K562 (cell line): Measurements from ENCODE around the gene ERC2. TPM values are rescaled to one million over a fixed set of nuclear protein-coding genes. Genes with fewer than 3 reads are reported as not detected.

ENCODE experiments used
- ATAC-seq: fragments of 200-7000 bp; cut with Tn5 transposase; 3 replicates; pipeline ENCODE4 v1.9.1; 2020; ENCODE audit warnings: moderate library complexity
- BruUV-seq: library from RNA; stranded (reverse); fragments of 400-500 nt; replicated peaks from 2 replicates; lab custom pipeline; 2021; lab: Mats Ljungman, UMichigan
- CTCF ChIA-PET: fragments of 300-600 bp; formaldehyde crosslinking; extraction: SDS; loops from one replicate; lab custom pipeline; 2021; ENCODE audit warnings: low intra/inter-chr PET ratio; lab: Yijun Ruan, JAX
- POLR2A ChIA-PET: fragments of 300-600, 350-650 bp; sonication (Branson Sonifier 250); formaldehyde crosslinking; extraction: SDS; loops from one replicate; lab custom pipeline; 2021; ENCODE audit warnings: antibody characterized with exemption, inconsistent platforms; lab: Yijun Ruan, JAX
- DNase-seq, 4 experiments: peaks; one replicate each; pipeline versions ENCODE4 v3.0.0 to v3.0.0-alpha.2; 2011 to 2018; ENCODE audit warnings: low spot score in 3 of 4, mixed read lengths in 3 of 4; ENCODE audit errors: extremely low read depth in 1 of 4
- FAIRE-seq: peaks from 2 replicates; lab custom pipeline; 2011; peaks lifted over from hg19 to GRCh38; lab: Jason Lieb, UNC
- H2AFZ ChIP-seq: 2 replicates; pipeline ENCODE4 v1.6.0; 2011; ENCODE audit warnings: low read depth, low read length, control low read depth, inconsistent platforms
- H3K27ac ChIP-seq: fragments of 200-600 bp; 3 replicates; pipeline ENCODE4 v1.8.0; 2011; ENCODE audit warnings: low read depth, mild to moderate bottlenecking, control low read depth, inconsistent platforms, low read length, moderate library complexity, mixed read lengths; ENCODE audit errors: extremely low read depth
- H3K27me3 ChIP-seq, 2 experiments: fragments of 300-600 bp in 1 of 2; 2 replicates in 1 of 2; 3 replicates in 1 of 2; pipeline versions ENCODE4 v1.6.0 to v1.8.0; 2011; ENCODE audit warnings: inconsistent platforms in 2 of 2, low read length in 2 of 2, mild to moderate bottlenecking in 1 of 2, mixed read lengths in 1 of 2, moderate library complexity in 1 of 2; ENCODE audit not compliant: control insufficient read depth in 2 of 2, insufficient read depth in 2 of 2
- H3K36me3 ChIP-seq: fragments of 300-600 bp; 3 replicates; pipeline ENCODE4 v1.8.0; 2011; ENCODE audit warnings: mild to moderate bottlenecking, low read length, inconsistent platforms; ENCODE audit not compliant: control insufficient read depth, insufficient read depth
- H3K4me1 ChIP-seq, 2 experiments: fragments of 200-600 bp in 1 of 2; replicated peaks in 1 of 2; 2 replicates in 1 of 2; 3 replicates in 1 of 2; pipeline versions ENCODE4 v1.5.1 to v1.8.0; 2011; ENCODE audit warnings: inconsistent platforms in 2 of 2, low read length in 2 of 2, mild to moderate bottlenecking in 1 of 2, mixed read lengths in 1 of 2, moderate library complexity in 1 of 2; ENCODE audit not compliant: control insufficient read depth in 2 of 2, insufficient read depth in 2 of 2
- H3K4me2 ChIP-seq: 2 replicates; pipeline ENCODE4 v1.6.1; 2011; ENCODE audit warnings: low read length, control low read depth, inconsistent platforms, mixed read lengths; ENCODE audit not compliant: insufficient read depth
- H3K4me3 ChIP-seq: fragments of 200-600 bp; sonication (generic), shearing (Covaris generic); 2 replicates; pipeline ENCODE4 v1.5.1; 2016; ENCODE audit warnings: control low read depth, inconsistent platforms
- H3K79me2 ChIP-seq: fragments of 200-600 bp; 3 replicates; pipeline ENCODE4 v1.8.0; 2011; ENCODE audit warnings: low read length, inconsistent platforms; ENCODE audit not compliant: control insufficient read depth, insufficient read depth
- H3K9ac ChIP-seq, 2 experiments: 2 replicates each; pipeline versions ENCODE4 v1.6.0 to v1.6.1; 2011; ENCODE audit warnings: low read depth in 2 of 2, low read length in 2 of 2, control low read depth in 1 of 2, inconsistent platforms in 1 of 2, mild to moderate bottlenecking in 1 of 2, mixed read lengths in 1 of 2; ENCODE audit not compliant: insufficient read depth in 1 of 2
- H3K9me1 ChIP-seq: one replicate; pipeline ENCODE4 v1.6.0; 2011; ENCODE audit warnings: inconsistent platforms, mild to moderate bottlenecking, low read length, moderate library complexity; ENCODE audit not compliant: control insufficient read depth, insufficient read depth
- H3K9me3 ChIP-seq: replicated peaks from 2 replicates; pipeline ENCODE4 v1.5.1; 2011; ENCODE audit warnings: low read depth, low read length, inconsistent platforms; ENCODE audit not compliant: control insufficient read depth, insufficient read depth
- H4K20me1 ChIP-seq: replicated peaks from 2 replicates; pipeline ENCODE4 v1.6.1; 2011; ENCODE audit warnings: low read length, inconsistent platforms, mixed read lengths; ENCODE audit not compliant: control insufficient read depth, insufficient read depth
- BDP1 ChIP-seq: IDR thresholded peaks from 3 replicates; pipeline ENCODE4 v1.6.1; 2011; ENCODE audit not compliant: insufficient read length, insufficient read depth
- CBX1 ChIP-seq: sonication (generic); IDR thresholded peaks from 2 replicates; pipeline ENCODE4 v1.6.1; 2016; ENCODE audit warnings: antibody characterized with exemption, low read depth, mild to moderate bottlenecking
- CBX8 ChIP-seq: fragments of 200-600 bp; sonication (generic); IDR thresholded peaks from 2 replicates; pipeline ENCODE4 v1.6.1; 2012; ENCODE audit warnings: borderline replicate concordance, mixed run types, low read depth, mild to moderate bottlenecking, moderate library complexity, mixed read lengths, low read length, control low read depth, inconsistent platforms; ENCODE audit not compliant: poor library complexity, severe bottlenecking; ENCODE audit errors: extremely low read depth
- HIVEP1 ChIP-seq: fragments of 250-450 bp; sonication (Bioruptor Pico); IDR thresholded peaks from 2 replicates; pipeline ENCODE4 v1.4.0; 2020; ENCODE audit warnings: mild to moderate bottlenecking
- IFI16 ChIP-seq: fragments of 250-450 bp; sonication (Bioruptor Pico); IDR thresholded peaks from 2 replicates; pipeline ENCODE4 v2.1.2; 2022; ENCODE audit warnings: mild to moderate bottlenecking, inconsistent platforms
- L3MBTL2 ChIP-seq: fragments of 450-650 bp; IDR thresholded peaks from 2 replicates; pipeline ENCODE4 v1.6.1; 2016; ENCODE audit warnings: mild to moderate bottlenecking, moderate library complexity
- PHB ChIP-seq: fragments of 250-450 bp; sonication (Bioruptor Pico); IDR thresholded peaks from 2 replicates; pipeline ENCODE4 v1.5.0; 2021
- SREBF2 ChIP-seq: sonication (generic); formaldehyde crosslinking; IDR thresholded peaks from 2 replicates; pipeline ENCODE4 v1.4.0; 2020; ENCODE audit warnings: mild to moderate bottlenecking, missing genetic modification reagents
- ZNF3 ChIP-seq: fragments of 250-450 bp; sonication (Bioruptor Pico); IDR thresholded peaks from 2 replicates; pipeline ENCODE4 v1.5.0; 2021; ENCODE audit warnings: mild to moderate bottlenecking, moderate library complexity
- ZNF444 ChIP-seq: fragments of 250-450 bp; sonication (Bioruptor Pico); IDR thresholded peaks from 2 replicates; pipeline ENCODE4 v1.4.0; 2020; ENCODE audit warnings: mild to moderate bottlenecking, moderate library complexity
- ZNF778 ChIP-seq: fragments of 450-650 bp; formaldehyde crosslinking; IDR thresholded peaks from 2 replicates; pipeline ENCODE4 v1.4.0; 2020; ENCODE audit warnings: mild to moderate bottlenecking, moderate library complexity
- WGBS: fragments of 100-300 bp; shearing (Covaris generic); methylation state at CpG from one replicate; pipeline ENCODE4 v1.1.6; 2016; ENCODE audit warnings: low coverage, mixed read lengths; ENCODE audit not compliant: insufficient coverage; ENCODE audit errors: missing lambda C conversion rate; 5-methylcytosine and 5-hydroxymethylcytosine counted together
- in situ Hi-C: fragments of 300-500 bp; cut with MboI; formaldehyde crosslinking; loops from 4 replicates; pipeline ENCODE4 v1.15.0; 2018; ENCODE audit warnings: inconsistent platforms, mixed read lengths
- intact Hi-C: fragments of 100-400 bp; cut with micrococcal nuclease; formaldehyde crosslinking; loops from 2 replicates; pipeline ENCODE4 v1.14.2; 2022
- polyA plus RNA-seq, 8 experiments: library from polyadenylated mRNA; depleted of rRNA in 4 of 8; stranded (reverse) in 5 of 8; unstranded in 3 of 8; fragments of >200 nt; fragmentation: Nextera tagmentation in 2 of 8; fragmentation: Illumina TruSeq in 1 of 8; extraction: Ambion mirVana in 2 of 8; extraction: Trizol in 1 of 8; gene quantifications; 2 replicates each; pipeline versions ENCODE4 v1.2.1 to v1.2.3, GENCODE V29; 2011 to 2014; ENCODE audit warnings: inconsistent platforms in 1 of 8, missing spikeins in 1 of 8
- total RNA-seq, 7 experiments: library from RNA; depleted of rRNA in 6 of 7; stranded (reverse); fragments of >200 nt in 6 of 7; fragmentation: Illumina TruSeq in 2 of 7; extraction: Trizol in 2 of 7; gene quantifications; 2 replicates each; pipeline versions ENCODE4 v1.2.1 to v1.2.3, GENCODE V29; 2011 to 2021; ENCODE audit warnings: low replicate concordance in 1 of 7
- TF ChIP-seq, protein P1 (sequence below): fragments of 450-650 bp; formaldehyde crosslinking; IDR thresholded peaks from 2 replicates; pipeline ENCODE4 v1.4.0; 2020; ENCODE audit warnings: mild to moderate bottlenecking, mixed read lengths
- TF ChIP-seq, protein P2 (sequence below): IDR thresholded peaks from 2 replicates; pipeline ENCODE4 v1.6.1; 2016; ENCODE audit warnings: missing genetic modification characterization, missing compliant biosample characterization

Gene ERC2
- total and polyA plus RNA-seq, 9 of the 15 experiments (the other 6 are each of a cell fraction or from before 2014, with no cell fraction given) = 0.04 to 0.18 (median 0.07) TPM; not detected in 2

DNA sequence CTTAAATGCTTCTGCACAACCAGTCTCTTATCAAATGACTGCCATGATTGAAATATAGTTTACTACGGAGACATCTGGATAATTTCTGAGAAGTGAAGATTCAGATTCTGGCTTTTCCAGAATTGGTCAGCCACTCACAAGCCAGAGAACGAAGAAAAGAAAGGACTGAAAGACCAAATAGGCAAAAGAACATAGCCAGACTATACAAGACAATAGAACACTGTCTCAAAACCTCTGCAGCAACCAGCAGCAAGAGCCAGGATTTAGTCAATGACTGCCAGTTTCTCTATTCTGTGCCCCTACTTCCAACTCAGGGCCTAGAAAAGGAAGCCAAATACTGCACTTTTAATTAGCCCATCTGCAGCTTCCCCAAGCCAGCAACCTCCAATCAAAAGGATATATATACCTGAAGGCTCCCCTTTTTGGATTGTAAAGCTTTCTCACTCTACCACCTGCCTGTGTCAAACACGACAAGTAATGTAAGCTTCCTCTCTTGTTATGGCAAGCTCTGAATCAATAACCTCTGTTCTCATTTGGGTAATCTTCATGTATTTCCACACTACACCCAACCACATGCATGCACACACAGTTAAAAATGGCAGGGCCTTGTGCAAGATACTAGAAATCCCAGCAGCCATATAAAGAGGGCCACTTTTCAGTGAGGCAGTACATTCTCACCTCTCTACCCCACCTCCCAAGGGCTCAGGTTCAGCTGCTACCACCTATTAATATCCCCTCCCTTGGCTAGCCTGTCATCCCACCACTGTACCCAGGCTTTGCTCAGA, 97.1 kb downstream of the ERC2 start (continued):
- TF ChIP-seq CBX8 (no peak), BDP1 (no peak), IFI16 (no peak), ZNF778 (CRISPR knock-in tag) (no peak), ZNF3 (no peak)

DNA sequence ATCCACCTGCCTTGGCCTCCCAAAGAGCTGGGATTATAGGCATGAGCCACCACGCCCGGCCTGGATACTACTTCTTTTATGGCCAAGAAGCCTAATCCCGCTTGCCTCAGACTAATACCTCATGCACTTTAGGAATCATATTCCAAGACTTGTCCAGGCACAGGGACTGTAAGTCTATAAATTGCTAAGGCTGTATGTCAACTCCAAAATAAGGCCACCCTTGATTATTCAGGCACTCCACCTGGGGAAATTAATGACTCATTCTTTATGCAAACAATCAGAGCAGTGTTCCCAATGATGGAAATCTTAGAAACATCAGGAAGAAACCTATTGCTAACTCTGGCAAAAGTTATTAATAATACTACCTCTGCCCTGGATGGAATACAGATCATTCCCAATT, 98.4 kb downstream of the ERC2 start:
- H3K36me3 ChIP-seq = no peaks in the 10 kb centered on the region
- H3K4me1 ChIP-seq = no peaks in the 10 kb centered on the region
- FAIRE-seq (no peak), ATAC-seq (no peak), DNase-seq (no peak)
- no peak overlapping the region for H3K27ac ChIP-seq
- BruUV-seq = no TSS peak
- WGBS = 0% methylated on average over 3 of the region's 3 CpGs
- H3K79me2 ChIP-seq = no peaks in the 10 kb centered on the region
- no peaks in the 10 kb centered on the region for H4K20me1 ChIP-seq
- H3K9me3 ChIP-seq = no peaks in the 10 kb centered on the region
- in situ Hi-C loops = no loop called here
- POLR2A ChIA-PET = no interaction called here
- TF ChIP-seq PHB (CRISPR knock-in tag) = no peak
- no peak for TF ChIP-seq SREBF2 (CRISPR knock-in tag)
- TF ChIP-seq HIVEP1 (CRISPR knock-in tag) = no peak
- no peak for TF ChIP-seq L3MBTL2
- TF ChIP-seq CBX1 = no peak
- TF ChIP-seq ZNF444 (CRISPR knock-in tag) = no peak
- TF ChIP-seq, protein P1, sequence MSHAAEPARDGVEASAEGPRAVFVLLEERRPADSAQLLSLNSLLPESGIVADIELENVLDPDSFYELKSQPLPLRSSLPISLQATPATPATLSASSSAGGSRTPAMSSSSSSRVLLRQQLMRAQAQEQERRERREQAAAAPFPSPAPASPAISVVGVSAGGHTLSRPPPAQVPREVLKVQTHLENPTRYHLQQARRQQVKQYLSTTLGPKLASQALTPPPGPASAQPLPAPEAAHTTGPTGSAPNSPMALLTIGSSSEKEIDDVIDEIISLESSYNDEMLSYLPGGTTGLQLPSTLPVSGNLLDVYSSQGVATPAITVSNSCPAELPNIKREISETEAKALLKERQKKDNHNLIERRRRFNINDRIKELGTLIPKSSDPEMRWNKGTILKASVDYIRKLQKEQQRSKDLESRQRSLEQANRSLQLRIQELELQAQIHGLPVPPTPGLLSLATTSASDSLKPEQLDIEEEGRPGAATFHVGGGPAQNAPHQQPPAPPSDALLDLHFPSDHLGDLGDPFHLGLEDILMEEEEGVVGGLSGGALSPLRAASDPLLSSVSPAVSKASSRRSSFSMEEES = no peak
- TF ChIP-seq, protein P2, sequence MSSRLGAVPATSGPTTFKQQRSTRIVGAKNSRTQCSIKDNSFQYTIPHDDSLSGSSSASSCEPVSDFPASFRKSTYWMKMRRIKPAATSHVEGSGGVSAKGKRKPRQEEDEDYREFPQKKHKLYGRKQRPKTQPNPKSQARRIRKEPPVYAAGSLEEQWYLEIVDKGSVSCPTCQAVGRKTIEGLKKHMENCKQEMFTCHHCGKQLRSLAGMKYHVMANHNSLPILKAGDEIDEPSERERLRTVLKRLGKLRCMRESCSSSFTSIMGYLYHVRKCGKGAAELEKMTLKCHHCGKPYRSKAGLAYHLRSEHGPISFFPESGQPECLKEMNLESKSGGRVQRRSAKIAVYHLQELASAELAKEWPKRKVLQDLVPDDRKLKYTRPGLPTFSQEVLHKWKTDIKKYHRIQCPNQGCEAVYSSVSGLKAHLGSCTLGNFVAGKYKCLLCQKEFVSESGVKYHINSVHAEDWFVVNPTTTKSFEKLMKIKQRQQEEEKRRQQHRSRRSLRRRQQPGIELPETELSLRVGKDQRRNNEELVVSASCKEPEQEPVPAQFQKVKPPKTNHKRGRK (tag) = no peak
- no peak overlapping the region for H3K4me2 ChIP-seq
- intact Hi-C loops = no loop called here
- H3K9ac ChIP-seq = no peak overlapping the region
- H3K4me3 ChIP-seq = no peak overlapping the region
- H2AFZ ChIP-seq = no peak overlapping the region
- H3K27me3 ChIP-seq = no peaks in the 10 kb centered on the region
- H3K9me1 ChIP-seq = no peaks in the 10 kb centered on the region
- CTCF ChIA-PET = no interaction called here
